HPDE6-E6E7 (cell line): ENCODE data around the gene MSI2.

ENCODE experiments used
- DNase-seq: peaks from one replicate; pipeline ENCODE4 v3.0.0; 2011; ENCODE audit warnings: missing footprints; ENCODE audit errors: extremely low spot score

The MSI2 gene

DNA sequence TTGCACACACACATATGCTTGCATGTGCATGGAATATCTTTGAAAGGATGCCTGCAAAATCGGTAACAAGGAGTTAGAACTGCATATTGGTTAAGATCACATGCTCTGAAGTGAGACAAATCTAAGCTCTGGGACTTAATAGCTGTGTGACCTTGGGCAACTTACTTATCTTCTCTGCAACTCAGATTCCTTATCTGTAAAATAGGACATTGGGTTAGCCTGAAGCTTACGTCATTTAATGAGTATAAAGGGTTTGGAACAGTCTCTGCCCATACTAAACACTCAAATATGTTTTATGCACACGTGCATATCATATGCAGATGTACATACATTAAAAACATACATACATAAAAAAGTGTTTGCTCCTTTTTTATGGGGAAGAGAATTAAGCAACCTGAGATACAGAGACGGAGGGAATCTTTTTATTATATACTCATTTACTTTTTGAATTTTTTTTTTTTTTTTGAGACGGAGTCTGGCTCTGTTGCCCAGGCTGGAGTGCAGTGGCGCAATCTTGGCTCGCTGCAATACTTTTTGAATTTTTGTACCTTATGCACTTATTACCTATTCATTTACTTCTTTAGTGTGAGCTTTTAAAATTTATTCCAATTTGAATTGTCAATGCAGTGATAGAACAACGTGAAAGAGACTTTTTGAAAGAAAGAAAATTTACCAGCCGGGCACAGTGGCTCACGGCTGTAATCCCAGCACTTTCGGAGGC, 282.6 kb downstream of the MSI2 start:
- DNase-seq: no peak

DNA sequence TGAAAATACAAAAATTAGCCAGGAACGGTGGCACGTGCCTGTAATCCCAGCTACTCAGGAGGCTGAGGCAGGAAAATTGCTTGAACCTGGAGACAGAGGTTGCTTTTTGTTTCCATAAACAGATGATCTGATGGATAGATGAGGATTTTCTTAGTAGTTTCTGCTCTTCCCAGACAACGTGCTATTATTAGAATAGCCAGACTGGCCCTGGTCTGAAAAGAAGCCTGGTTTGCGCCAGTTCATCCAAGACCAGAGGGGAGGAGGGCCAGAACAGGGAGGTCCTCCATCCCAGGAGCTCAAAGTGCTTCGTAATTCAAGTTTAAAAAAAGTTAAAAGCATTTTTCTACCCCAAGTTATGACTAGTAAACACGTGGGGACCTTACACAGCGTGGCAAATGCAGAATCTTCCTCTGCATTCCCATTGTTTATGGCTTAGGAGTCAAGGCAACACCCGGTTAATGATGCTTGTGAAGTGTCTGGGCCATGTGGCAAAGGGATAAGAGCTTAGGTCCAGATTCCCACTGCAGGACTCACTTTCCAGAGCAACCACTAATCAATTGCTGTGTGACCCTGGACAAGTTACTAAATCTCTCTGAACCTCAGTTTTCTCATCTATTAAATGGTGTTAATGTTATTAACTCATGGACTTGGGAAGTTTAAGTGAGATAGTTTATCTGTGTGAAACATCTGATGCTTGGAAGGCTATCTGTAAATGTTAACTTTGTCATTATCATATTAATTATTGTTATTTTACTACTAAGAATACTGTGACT, 283.4 kb downstream of the MSI2 start:
- DNase-seq: no peak

- DNase-seq: no peak
Measured at GRCh38 chr17:57540596-57540995, 284.3 kb downstream of the MSI2 start.

GRCh38 chr17:57541049-57541448, 284.7 kb downstream of the MSI2 start:
- DNase-seq: no peak

DNA sequence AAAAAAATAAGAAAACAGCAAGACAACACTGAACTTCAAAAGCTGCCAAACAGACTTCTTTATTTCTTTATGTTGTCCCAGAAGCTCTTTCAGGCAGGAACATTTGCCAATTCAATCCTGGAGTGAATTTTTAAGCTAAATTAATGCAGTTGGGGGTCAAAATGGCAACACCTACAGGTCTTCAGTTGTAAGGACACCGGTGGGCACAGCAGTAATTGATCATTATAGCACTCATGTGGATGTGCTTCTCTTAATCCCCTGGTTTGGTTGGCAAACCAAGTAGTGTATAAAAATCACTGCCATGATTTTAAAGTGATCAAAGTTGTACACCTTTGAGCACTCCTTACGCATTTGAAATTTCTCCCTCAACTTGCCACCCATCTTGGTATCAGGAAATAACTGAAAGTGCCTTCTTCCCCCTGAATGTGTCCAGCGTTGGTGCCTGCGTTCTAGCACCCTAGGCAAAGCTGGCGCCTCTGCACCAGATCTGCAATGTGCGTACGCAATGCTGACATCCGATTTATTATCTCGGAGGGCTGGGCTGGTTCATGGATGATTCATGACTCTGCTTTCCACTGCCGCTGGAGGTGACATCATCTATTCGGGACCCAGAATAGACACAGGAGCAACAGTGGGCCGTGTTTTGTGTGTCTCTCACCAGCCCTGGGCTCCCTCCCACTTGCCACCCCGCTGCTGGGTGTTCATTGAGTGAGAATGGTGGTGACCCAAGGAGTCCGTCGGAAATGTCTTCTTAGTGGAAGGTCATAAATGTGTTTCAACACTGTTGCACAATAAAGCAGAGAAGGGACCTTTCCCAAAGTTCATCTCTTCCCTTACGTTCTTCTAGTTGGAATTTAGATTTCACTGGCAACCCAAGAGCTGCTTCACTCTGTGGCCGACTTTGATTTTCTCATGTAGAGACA, 285.4 kb downstream of the MSI2 start:
- DNase-seq: no peak

- no peak for DNase-seq
Measured at GRCh38 chr17:57542510-57542909, 286.2 kb downstream of the MSI2 start.

GRCh38 chr17:57543230-57543629, 286.9 kb downstream of the MSI2 start:
- DNase-seq: no peak

- DNase-seq: no peak
Measured at GRCh38 chr17:57544401-57544800, 288.1 kb downstream of the MSI2 start.

DNA sequence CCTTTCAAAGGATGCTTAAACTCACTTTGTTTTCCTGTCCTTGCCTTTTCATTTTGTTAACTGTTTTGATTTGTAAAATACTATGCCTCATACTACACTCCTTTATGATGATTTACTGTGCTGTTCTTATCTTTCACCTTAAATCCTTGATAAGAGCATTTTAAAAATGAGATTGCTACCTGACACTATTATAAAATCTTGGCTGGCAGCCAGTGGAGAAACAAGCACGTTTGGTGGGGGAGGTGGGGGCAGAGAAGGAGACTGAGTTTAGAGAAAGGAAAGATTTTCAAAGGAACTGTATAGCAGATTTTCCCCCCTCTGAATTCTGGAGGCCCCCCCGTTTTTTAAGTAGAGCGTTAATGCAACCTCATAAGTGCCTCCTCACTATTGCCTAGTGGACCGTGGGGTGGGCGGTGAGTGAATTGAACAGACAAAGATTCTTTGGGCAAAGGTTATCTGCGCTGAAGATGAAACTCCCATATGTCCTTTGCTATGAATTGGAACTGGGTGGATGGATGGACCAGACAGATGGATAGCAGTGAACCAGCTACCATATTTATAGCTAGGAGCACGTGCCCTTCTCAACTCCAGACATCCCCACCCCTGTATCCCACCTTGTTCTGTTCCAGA, 288.6 kb downstream of the MSI2 start:
- DNase-seq: no peak

DNA sequence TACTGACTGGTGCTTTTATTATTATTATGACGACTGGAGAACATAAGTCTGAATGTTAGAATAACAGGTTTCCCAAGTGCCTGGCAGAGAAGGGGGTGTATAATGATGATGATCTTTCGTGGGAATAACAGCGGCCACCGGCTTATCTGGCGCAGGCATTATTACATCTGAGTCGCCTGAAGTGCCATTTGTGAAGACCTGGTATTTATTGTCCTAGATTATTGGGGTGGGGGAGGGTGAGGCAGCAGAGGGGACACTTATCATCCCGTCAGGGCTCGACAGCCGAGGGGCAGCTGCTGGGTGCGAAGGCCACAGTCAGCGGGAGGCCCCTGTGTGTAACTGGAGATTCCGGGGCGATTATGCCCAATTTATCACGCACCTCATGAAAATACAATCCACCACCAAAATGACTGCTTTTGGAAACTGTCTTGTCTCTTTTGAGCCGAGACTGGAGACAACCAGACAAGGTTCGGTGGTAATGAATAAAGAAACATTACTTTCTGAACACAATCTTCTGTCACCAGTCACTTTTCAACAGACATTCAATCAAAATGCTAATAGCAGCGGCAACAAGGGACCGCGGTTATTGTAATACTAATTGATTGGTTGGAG, 289.5 kb downstream of the MSI2 start:
- no peak for DNase-seq

DNA sequence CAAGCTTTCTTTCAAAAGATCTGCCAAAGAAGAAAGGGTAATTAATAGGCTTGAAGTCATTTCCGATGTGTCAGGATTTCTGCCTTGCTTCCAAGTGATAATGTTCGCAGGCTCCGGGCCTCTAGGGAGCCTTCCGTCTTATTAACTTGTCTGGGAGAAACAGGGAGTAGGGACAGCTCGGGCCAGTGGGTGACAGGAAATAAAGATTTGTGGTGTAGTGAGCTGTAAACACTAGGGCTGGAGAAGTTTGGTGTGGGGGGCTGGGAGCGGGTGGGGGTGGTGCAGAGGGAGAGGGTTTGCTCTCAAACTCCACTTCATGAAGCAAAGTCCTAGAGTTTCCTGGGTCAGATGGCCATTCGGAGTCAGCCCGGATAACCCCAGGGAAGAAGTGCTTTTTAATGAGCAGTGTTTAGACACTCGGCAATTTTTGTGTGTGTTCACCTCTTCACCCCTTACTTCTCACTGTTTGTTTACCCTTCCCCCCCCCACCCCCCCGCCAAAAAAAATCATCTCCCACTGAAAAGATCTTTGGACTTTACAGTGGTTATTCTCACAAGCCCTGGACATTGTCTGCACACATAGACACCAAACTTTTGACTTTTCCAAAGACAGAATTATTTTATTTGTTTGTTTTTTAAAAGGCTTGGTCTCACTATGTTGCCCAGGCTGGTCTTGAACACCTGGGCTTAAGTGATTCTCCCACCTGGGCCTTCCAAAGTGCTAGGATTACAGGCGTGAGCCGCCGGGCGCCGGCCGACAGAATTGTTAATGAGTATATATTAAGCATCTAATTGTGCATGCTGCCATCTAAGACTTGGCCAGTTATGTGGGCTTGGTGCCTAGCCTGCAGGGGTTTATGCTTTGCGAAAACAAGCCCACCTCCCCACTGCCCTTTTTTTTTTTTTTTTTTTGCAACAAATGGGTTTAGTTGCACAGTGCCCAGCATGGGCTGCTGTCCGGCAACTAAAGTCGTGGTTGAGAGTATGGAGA, 292.4 kb downstream of the MSI2 start:
- no peak for DNase-seq

GRCh38 chr17:57549468-57549867, 293.1 kb downstream of the MSI2 start:
- DNase-seq: no peak

GRCh38 chr17:57550016-57550415, 293.7 kb downstream of the MSI2 start:
- DNase-seq: no peak

- no peak for DNase-seq
Measured at GRCh38 chr17:57550668-57551315, 294.5 kb downstream of the MSI2 start.

DNA sequence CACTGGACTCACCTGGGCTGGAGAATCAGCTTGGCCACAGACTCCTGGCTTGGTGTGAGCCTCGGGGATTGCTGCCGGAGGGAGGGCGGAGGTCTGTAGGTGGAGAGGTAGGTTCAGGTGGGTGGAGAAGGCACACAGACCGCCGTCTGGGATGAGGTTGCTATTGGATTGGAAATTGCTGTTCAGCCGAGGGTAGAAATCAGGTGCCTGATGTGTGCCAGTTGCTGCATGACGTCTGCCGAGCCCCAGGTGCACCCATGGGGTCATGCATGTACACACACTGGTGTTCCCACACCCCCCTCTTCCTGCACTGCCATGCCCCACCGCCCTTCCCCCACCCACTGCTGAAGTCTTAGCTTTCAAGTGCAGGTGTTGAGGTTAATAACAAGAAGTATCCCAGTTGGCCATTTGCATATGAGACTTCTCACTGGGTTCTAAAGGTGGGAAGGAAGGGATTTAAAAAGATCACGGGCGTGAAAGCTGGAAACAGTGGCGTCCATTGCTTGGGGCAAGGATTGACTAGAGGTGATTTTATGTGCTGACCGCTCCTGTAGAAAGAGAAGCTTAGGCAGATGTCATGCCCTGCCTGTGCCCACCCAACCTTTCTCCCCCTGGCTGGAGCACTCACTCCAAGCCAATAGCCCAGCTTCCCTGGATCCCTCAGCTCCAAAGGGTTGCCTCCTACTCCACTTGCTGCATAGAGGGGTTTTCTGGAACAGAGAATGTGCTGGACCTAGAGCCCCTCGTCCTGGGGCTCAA, 295.2 kb downstream of the MSI2 start:
- DNase-seq: no peak

GRCh38 chr17:57552114-57552624, 295.8 kb downstream of the MSI2 start:
- DNase-seq: no peak

- DNase-seq: no peak
Measured at GRCh38 chr17:57553526-57553925, 297.2 kb downstream of the MSI2 start.

DNA sequence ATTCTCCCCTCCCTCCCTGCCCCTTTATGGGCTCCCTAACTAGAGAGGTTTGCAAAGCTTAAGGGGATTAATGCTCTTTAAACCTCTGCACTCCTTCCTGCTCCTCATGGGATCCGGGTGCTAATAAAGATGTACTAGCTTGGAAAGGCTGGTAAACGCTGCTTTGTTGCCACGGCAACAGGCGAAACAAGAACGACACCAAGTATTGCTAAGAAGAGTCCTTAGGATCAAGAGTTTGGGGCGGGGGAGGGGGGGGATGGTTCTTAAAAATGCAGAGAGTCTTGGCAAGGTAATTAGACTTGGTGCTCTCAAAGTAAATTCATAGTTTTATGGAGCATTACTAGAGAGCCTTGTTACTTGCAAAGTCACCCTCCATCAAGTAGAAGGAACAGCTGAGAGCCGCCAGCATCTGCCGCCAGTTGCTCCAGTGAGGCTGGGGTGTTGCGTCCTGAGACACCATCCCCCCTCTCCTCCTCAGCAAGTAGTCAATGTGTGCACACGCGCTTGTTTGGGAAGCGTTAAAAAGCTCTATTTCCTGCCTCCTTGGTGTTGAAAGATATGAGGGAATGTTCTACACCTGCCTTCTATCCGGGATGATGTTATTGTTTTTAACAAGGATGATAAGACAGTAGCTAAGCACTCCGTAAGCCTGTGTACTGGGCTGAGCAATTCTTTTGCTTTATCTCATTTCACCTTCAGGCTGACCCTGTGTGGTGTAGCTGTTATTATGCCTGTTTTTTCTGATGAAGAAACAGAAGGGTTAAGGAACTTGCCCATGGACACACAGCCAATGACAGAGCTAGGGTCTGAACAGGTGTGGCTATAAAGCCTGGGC, 297.9 kb downstream of the MSI2 start:
- no peak for DNase-seq
